OCI-LY1 (cell line): ENCODE data around the gene RNF34.

Experiments used
- CTCF ChIP-seq: fragments of 200-600 bp; sonication (generic), shearing (Covaris generic); IDR thresholded peaks from 2 replicates; pipeline ENCODE4 v1.5.1; 2017; ENCODE audit warnings: mild to moderate bottlenecking, antibody characterized with exemption, low read length, moderate library complexity, mixed read lengths
- EZH2 ChIP-seq: fragments of 200-600 bp; sonication (generic), shearing (Covaris generic); IDR thresholded peaks from 2 replicates; pipeline ENCODE4 v1.8.0; 2017; ENCODE audit warnings: borderline replicate concordance, mixed run types, mild to moderate bottlenecking, antibody characterized with exemption, low read length, moderate library complexity, mixed read lengths

- TF ChIP-seq CTCF (no peak), EZH2 (no peak)
Observed at GRCh38 chr12:121470751-121471150, 70.8 kb downstream of the RNF34 start.
